Measurements from ENCODE around the gene ABTB2.
A peak's percentile ranks its signal among the peaks of the same experiment; 100 is the strongest.
"Not testable (repeated sequence)": the region's sequence is repeated elsewhere in the genome, so short reads cannot be mapped to it uniquely, and the experiment has no call there.

The ABTB2 gene

GRCh38 chr11:34223021-34223813 is 134.6 kb downstream of the ABTB2 start:
- H3K27ac ChIP-seq, result no peak overlapping the region
- in situ Hi-C loops (cut with HindIII; ENCODE audit: low pct_ligation_motif_present, low sequenced_read_pairs), result no loop called here
- DNase-seq, result peak; percentile 50

DNA sequence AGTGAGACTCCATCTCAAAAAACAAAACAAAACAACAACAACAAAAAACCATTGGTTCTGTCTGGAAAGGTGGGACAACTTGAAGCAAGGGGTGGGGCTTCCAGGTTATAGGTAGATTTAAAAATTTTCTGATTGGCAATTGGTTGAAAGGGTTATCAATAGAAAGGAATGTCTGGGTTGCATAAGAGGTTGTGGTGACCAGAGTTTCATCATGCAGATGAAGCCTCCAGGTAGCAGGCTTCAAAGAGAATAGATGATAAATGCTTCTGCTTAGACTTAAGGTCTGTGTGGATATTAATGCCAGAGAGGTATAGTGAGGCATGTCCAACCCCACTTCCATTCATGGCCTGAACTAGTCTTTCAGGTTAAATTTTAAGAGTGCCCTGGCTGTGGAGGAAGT is 135.8 kb downstream of the ABTB2 start:
- in situ Hi-C loops (cut with HindIII; ENCODE audit: low pct_ligation_motif_present, low sequenced_read_pairs), result no loop called here
- TF ChIP-seq, protein P1, sequence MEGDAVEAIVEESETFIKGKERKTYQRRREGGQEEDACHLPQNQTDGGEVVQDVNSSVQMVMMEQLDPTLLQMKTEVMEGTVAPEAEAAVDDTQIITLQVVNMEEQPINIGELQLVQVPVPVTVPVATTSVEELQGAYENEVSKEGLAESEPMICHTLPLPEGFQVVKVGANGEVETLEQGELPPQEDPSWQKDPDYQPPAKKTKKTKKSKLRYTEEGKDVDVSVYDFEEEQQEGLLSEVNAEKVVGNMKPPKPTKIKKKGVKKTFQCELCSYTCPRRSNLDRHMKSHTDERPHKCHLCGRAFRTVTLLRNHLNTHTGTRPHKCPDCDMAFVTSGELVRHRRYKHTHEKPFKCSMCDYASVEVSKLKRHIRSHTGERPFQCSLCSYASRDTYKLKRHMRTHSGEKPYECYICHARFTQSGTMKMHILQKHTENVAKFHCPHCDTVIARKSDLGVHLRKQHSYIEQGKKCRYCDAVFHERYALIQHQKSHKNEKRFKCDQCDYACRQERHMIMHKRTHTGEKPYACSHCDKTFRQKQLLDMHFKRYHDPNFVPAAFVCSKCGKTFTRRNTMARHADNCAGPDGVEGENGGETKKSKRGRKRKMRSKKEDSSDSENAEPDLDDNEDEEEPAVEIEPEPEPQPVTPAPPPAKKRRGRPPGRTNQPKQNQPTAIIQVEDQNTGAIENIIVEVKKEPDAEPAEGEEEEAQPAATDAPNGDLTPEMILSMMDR (IDR thresholded peaks at IDR 0.05; ENCODE audit: low read depth, low read length, missing control alignments), result no peak
- Histone ChIP-seq H3K27ac (no peak overlapping the region), H3K4me3 (ENCODE audit: low read depth, low read length) (no peak overlapping the region), H3K27me3 (replicated peaks) (no peaks in the 10 kb centered on the region), H3K36me3 (replicated peaks) (no peaks in the 10 kb centered on the region)
- DNase-seq, result no peak

More at GRCh38 chr11:34223021-34223813, 134.6 kb downstream of the ABTB2 start:
- Histone ChIP-seq H3K27me3 (replicated peaks) (no peaks in the 10 kb centered on the region), H3K36me3 (replicated peaks) (no peaks in the 10 kb centered on the region), H3K4me3 (ENCODE audit: low read depth, low read length) (no peak overlapping the region)
- TF ChIP-seq, protein P1 (IDR thresholded peaks at IDR 0.05; ENCODE audit: low read depth, low read length, missing control alignments), result no peak

DNA sequence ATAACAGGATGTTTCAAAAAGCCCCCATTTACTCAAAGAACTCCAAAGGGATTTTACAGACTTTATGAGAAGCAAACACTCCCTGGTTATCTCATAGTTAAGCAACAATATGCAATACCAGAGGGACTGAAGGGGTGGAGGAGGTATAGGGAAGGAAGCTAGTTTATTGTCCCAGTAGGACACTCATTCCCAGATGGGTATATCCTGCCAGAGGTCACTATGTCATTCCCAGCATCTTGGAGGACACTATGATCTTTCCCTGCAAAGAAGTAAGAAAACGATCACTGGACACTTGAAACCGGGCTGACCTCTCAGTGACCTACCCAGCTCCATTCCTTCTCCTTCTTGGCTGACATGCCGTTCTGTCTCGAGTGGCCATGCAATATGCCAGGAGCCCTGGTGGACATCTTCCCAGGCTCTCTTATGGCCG is 137.9 kb downstream of the ABTB2 start:
- in situ Hi-C loops (cut with HindIII; ENCODE audit: low pct_ligation_motif_present, low sequenced_read_pairs), result no loop called here
- no peak overlapping the region for H3K27ac ChIP-seq
- H3K36me3 ChIP-seq (replicated peaks), result no peaks in the 10 kb centered on the region
- TF ChIP-seq, protein P1 (IDR thresholded peaks at IDR 0.05; ENCODE audit: low read depth, low read length, missing control alignments), result no peak
- H3K27me3 ChIP-seq (replicated peaks), result no peaks in the 10 kb centered on the region
- no peak for DNase-seq
- H3K4me3 ChIP-seq (ENCODE audit: low read depth, low read length), result no peak overlapping the region

- in situ Hi-C loops (cut with HindIII; ENCODE audit: low pct_ligation_motif_present, low sequenced_read_pairs), result no loop called here
- H3K27ac ChIP-seq, result no peak overlapping the region
- H3K27me3 ChIP-seq (replicated peaks), result no peaks in the 10 kb centered on the region
- DNase-seq, result no peak
- no peaks in the 10 kb centered on the region for H3K36me3 ChIP-seq (replicated peaks)
- TF ChIP-seq, protein P1 (IDR thresholded peaks at IDR 0.05; ENCODE audit: low read depth, low read length, missing control alignments), result no peak
- H3K4me3 ChIP-seq (ENCODE audit: low read depth, low read length), result no peak overlapping the region
Measured at GRCh38 chr11:34219279-34219678, 138.5 kb downstream of the ABTB2 start.

- H3K27ac ChIP-seq; in situ Hi-C loops (cut with HindIII; ENCODE audit: low pct_ligation_motif_present, low sequenced_read_pairs); H3K36me3 ChIP-seq (replicated peaks); DNase-seq; H3K4me3 ChIP-seq (ENCODE audit: low read depth, low read length); H3K27me3 ChIP-seq (replicated peaks): not testable (repeated sequence)
Measured at GRCh38 chr11:34218756-34219155, 139.1 kb downstream of the ABTB2 start.

GRCh38 chr11:34218067-34218466 is 139.7 kb downstream of the ABTB2 start:
- TF ChIP-seq, protein P1 (IDR thresholded peaks at IDR 0.05; ENCODE audit: low read depth, low read length, missing control alignments), result no peak
- DNase-seq, result no peak
- in situ Hi-C loops (cut with HindIII; ENCODE audit: low pct_ligation_motif_present, low sequenced_read_pairs), result no loop called here
- H3K27ac ChIP-seq, result no peak overlapping the region
- H3K27me3 ChIP-seq (replicated peaks), result no peaks in the 10 kb centered on the region
- no peaks in the 10 kb centered on the region for H3K36me3 ChIP-seq (replicated peaks)
- no peak overlapping the region for H3K4me3 ChIP-seq (ENCODE audit: low read depth, low read length)

Data from brain microvascular endothelial cell (primary cell).